Measurements from ENCODE around the gene CHD2. TPM values are rescaled to one million over a fixed set of nuclear protein-coding genes. Genes with fewer than 3 reads are reported as not detected.

CHD2 gene
- total RNA-seq, 6 donors from 2014 or later: 102 to 500 (median 155) TPM

DNA sequence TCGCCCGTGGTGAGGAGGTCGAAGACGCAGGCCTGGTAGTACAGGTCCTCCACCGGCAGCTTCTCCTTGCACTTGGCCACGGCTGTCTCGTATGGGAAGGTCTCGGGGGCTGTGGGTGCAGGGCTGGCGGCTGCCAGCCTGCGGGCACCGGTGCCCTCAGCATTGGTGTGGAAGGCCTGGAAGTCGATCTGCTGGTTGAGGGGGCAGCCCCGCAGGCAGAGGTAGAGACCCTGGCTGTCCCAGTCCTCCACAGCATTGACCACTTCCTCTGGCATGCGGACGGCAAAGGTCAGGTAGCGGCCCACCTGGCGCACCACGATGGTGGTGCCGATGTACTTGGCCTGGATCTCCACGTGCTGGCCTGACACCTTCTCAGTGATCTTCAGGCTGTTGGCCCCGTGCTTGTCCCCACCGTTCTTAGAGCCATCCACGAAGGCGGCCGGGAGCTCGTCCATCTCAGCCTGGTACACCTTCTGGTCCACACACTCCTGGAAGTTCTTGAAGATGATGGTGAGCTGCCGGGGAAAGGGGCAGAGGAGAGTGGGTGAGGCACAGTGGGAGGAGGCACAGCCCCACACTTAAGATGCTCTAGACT lies 145.2 kb downstream of the CHD2 start:
- ATAC-seq (ENCODE audit: low FRiP score in 2 of 2): no peak
- peaks cover 0 to 36% (median 18%) of the 10 kb centered on the region in 4 donors for H3K4me1 ChIP-seq

GRCh38 chr15:93046120-93046519 lies 146.0 kb downstream of the CHD2 start:
- Histone ChIP-seq H3K4me3 (no peak overlapping the region), H3K27ac (no peak overlapping the region), H3K4me1 (peaks cover 0 to 32% (median 14%) of the 10 kb centered on the region in 4 donors), H3K27me3 (no peaks in the 10 kb centered on the region), H3K9me3 (peaks cover 0 to 8% (median 0%) of the 10 kb centered on the region in 4 donors), H3K36me3 (peaks cover 0 to 11% (median 0%) of the 10 kb centered on the region in 4 donors)
- DNase-seq (no peak), ATAC-seq (ENCODE audit: low FRiP score in 2 of 2) (no peak)
- no peak for TF ChIP-seq POLR2AphosphoS5 (IDR thresholded peaks at IDR 0.05)
- no peak for TF ChIP-seq POLR2A (IDR thresholded peaks at IDR 0.05)
- TF ChIP-seq, protein P1, sequence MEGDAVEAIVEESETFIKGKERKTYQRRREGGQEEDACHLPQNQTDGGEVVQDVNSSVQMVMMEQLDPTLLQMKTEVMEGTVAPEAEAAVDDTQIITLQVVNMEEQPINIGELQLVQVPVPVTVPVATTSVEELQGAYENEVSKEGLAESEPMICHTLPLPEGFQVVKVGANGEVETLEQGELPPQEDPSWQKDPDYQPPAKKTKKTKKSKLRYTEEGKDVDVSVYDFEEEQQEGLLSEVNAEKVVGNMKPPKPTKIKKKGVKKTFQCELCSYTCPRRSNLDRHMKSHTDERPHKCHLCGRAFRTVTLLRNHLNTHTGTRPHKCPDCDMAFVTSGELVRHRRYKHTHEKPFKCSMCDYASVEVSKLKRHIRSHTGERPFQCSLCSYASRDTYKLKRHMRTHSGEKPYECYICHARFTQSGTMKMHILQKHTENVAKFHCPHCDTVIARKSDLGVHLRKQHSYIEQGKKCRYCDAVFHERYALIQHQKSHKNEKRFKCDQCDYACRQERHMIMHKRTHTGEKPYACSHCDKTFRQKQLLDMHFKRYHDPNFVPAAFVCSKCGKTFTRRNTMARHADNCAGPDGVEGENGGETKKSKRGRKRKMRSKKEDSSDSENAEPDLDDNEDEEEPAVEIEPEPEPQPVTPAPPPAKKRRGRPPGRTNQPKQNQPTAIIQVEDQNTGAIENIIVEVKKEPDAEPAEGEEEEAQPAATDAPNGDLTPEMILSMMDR (IDR thresholded peaks at IDR 0.05): no peak
- TF ChIP-seq EP300 (IDR thresholded peaks at IDR 0.05): no peak
- WGBS, 2 donors: 95 to 96% methylated on average over 4 of the region's 4 CpGs

More for the DNA sequence above, 145.2 kb downstream of the CHD2 start:
- Histone ChIP-seq H3K27me3 (no peaks in the 10 kb centered on the region), H3K27ac (no peak overlapping the region), H3K36me3 (peaks cover 0 to 11% (median 0%) of the 10 kb centered on the region in 4 donors), H3K4me3 (no peak overlapping the region), H3K9me3 (peaks cover 0 to 8% (median 0%) of the 10 kb centered on the region in 4 donors)
- TF ChIP-seq EP300 (IDR thresholded peaks at IDR 0.05): no peak
- TF ChIP-seq, protein P1 (IDR thresholded peaks at IDR 0.05): no peak
- TF ChIP-seq POLR2AphosphoS5 (IDR thresholded peaks at IDR 0.05): no peak
- no peak for TF ChIP-seq POLR2A (IDR thresholded peaks at IDR 0.05)
- 95 to 96% methylated on average over 24 to 26 of the region's 27 CpGs for WGBS, 2 donors
- peak in 1 of 2 donors; percentile 72 for DNase-seq

GRCh38 chr15:93046721-93047120 lies 146.6 kb downstream of the CHD2 start:
- Histone ChIP-seq H3K27ac (no peak overlapping the region), H3K4me3 (no peak overlapping the region), H3K4me1 (peaks cover 0 to 32% (median 14%) of the 10 kb centered on the region in 4 donors), H3K27me3 (no peaks in the 10 kb centered on the region), H3K9me3 (peaks cover 0 to 8% (median 0%) of the 10 kb centered on the region in 4 donors), H3K36me3 (peaks cover 0 to 11% (median 0%) of the 10 kb centered on the region in 4 donors)
- DNase-seq (peak in 1 of 2 donors; percentile 21), ATAC-seq (ENCODE audit: low FRiP score in 2 of 2) (no peak)
- TF ChIP-seq POLR2AphosphoS5 (IDR thresholded peaks at IDR 0.05): no peak
- TF ChIP-seq, protein P1 (IDR thresholded peaks at IDR 0.05): no peak
- TF ChIP-seq POLR2A (IDR thresholded peaks at IDR 0.05): no peak
- no peak for TF ChIP-seq EP300 (IDR thresholded peaks at IDR 0.05)
- 78 to 79% methylated on average over 6 of the region's 7 CpGs for WGBS, 2 donors

- H3K4me3 ChIP-seq: no peak overlapping the region
- peaks cover 0 to 8% (median 0%) of the 10 kb centered on the region in 4 donors for H3K9me3 ChIP-seq
- ATAC-seq (ENCODE audit: low FRiP score in 2 of 2) (peak in 1 of 2 donors; percentile 66), DNase-seq (peak; percentile 55 to 80)
- WGBS, 2 donors: 52 to 56% methylated on average over 17 to 18 of the region's 18 CpGs
- peaks cover 0 to 11% (median 0%) of the 10 kb centered on the region in 4 donors for H3K36me3 ChIP-seq
- TF ChIP-seq, protein P1 (IDR thresholded peaks at IDR 0.05): no peak
- no peak for TF ChIP-seq EP300 (IDR thresholded peaks at IDR 0.05)
- TF ChIP-seq POLR2A (IDR thresholded peaks at IDR 0.05): no peak
- TF ChIP-seq POLR2AphosphoS5 (IDR thresholded peaks at IDR 0.05): no peak
- H3K27me3 ChIP-seq: no peaks in the 10 kb centered on the region
- peaks cover 0 to 32% (median 14%) of the 10 kb centered on the region in 4 donors for H3K4me1 ChIP-seq
- H3K27ac ChIP-seq: peak overlapping the region in 1 of 4 donors; percentile 13
These were observed 147.7 kb downstream of the CHD2 start for GRCh38 chr15:93047621-93048425.

All from upper lobe of left lung (tissue), 6 donors.